SK-N-SH treated with all-trans-retinoic acid at 6 μM for 48 hours (cell line): ENCODE measurements around the gene PDIA4.

Source experiments
- ATAC-seq: fragments of 200-7000 bp; cut with Tn5 transposase; 3 replicates; pipeline ENCODE4 v1.9.1; 2020; ENCODE audit warnings: mild to moderate bottlenecking, moderate library complexity
- ARNTL ChIP-seq: fragments of 450-650 bp; formaldehyde crosslinking; IDR thresholded peaks from 2 replicates; pipeline ENCODE4 v1.5.0; 2020; ENCODE audit warnings: low read depth, mild to moderate bottlenecking, moderate library complexity, borderline replicate concordance
- BACH2 ChIP-seq: fragments of 250-450 bp; sonication (Bioruptor Pico); IDR thresholded peaks from 2 replicates; pipeline ENCODE4 v1.9.0; 2021; ENCODE audit warnings: mild to moderate bottlenecking, borderline replicate concordance
- CREB5 ChIP-seq: fragments of 250-450 bp; sonication (Bioruptor Pico); IDR thresholded peaks from 2 replicates; pipeline ENCODE4 v1.5.1; 2020; ENCODE audit warnings: low read depth, mild to moderate bottlenecking, moderate library complexity
- CSDC2 ChIP-seq: fragments of 250-450 bp; sonication (Bioruptor Pico); IDR thresholded peaks from 2 replicates; pipeline ENCODE4 v1.5.0; 2020; ENCODE audit warnings: mild to moderate bottlenecking, moderate library complexity
- CSRNP3 ChIP-seq: fragments of 250-450 bp; sonication (Bioruptor Pico); IDR thresholded peaks from 2 replicates; pipeline ENCODE4 v1.5.1; 2021; ENCODE audit warnings: mild to moderate bottlenecking, moderate library complexity
- ISL1 ChIP-seq: fragments of 250-450 bp; sonication (Bioruptor Pico); IDR thresholded peaks from 2 replicates; pipeline ENCODE4 v2.1.2; 2022; ENCODE audit warnings: mild to moderate bottlenecking, moderate library complexity
- OSR1 ChIP-seq: fragments of 250-450 bp; sonication (Bioruptor Pico); IDR thresholded peaks from 2 replicates; pipeline ENCODE4 v1.8.0; 2022; ENCODE audit warnings: moderate library complexity, mild to moderate bottlenecking, inconsistent platforms
- PATZ1 ChIP-seq: fragments of 250-450 bp; sonication (Bioruptor Pico); IDR thresholded peaks from 2 replicates; pipeline ENCODE4 v1.8.0; 2020; ENCODE audit warnings: mild to moderate bottlenecking, moderate library complexity, borderline replicate concordance
- PPARA ChIP-seq: fragments of 250-450 bp; sonication (Bioruptor Pico); IDR thresholded peaks from 2 replicates; pipeline ENCODE4 v1.5.0; 2020; ENCODE audit warnings: mild to moderate bottlenecking, borderline replicate concordance
- RARB ChIP-seq: fragments of 250-450 bp; sonication (Bioruptor Pico); IDR thresholded peaks from 2 replicates; pipeline ENCODE4 v1.8.0; 2021; ENCODE audit warnings: mild to moderate bottlenecking, moderate library complexity
- SNAI2 ChIP-seq: fragments of 250-450 bp; sonication (Bioruptor Pico); IDR thresholded peaks from 2 replicates; pipeline ENCODE4 v1.5.0; 2020; ENCODE audit warnings: mild to moderate bottlenecking, moderate library complexity
- TCF4 ChIP-seq: fragments of 250-450 bp; sonication (Bioruptor Pico); IDR thresholded peaks from 2 replicates; pipeline ENCODE4 v1.8.0; 2021; ENCODE audit warnings: mild to moderate bottlenecking, moderate library complexity, borderline replicate concordance
- TOX ChIP-seq: fragments of 250-450 bp; sonication (Bioruptor Pico); IDR thresholded peaks from 2 replicates; pipeline ENCODE4 v1.8.0; 2021; ENCODE audit warnings: mild to moderate bottlenecking, moderate library complexity, borderline replicate concordance
- TSHZ2 ChIP-seq: fragments of 250-450 bp; sonication (Bioruptor Pico); IDR thresholded peaks from 2 replicates; pipeline ENCODE4 v1.5.0; 2020; ENCODE audit warnings: mild to moderate bottlenecking, moderate library complexity
- ZC3H10 ChIP-seq: fragments of 250-450 bp; sonication (Bioruptor Pico); IDR thresholded peaks from 2 replicates; pipeline ENCODE4 v1.5.1; 2021; ENCODE audit warnings: mild to moderate bottlenecking, moderate library complexity
- ZFP3 ChIP-seq: fragments of 250-450 bp; sonication (Bioruptor Pico); IDR thresholded peaks from 2 replicates; pipeline ENCODE4 v1.5.0; 2020; ENCODE audit warnings: mild to moderate bottlenecking, moderate library complexity
- ZFP30 ChIP-seq: fragments of 450-650 bp; formaldehyde crosslinking; IDR thresholded peaks from 2 replicates; pipeline ENCODE4 v1.5.0; 2022; ENCODE audit warnings: mild to moderate bottlenecking, moderate library complexity
- ZNF565 ChIP-seq: fragments of 450-650 bp; formaldehyde crosslinking; conservative IDR thresholded peaks from 2 replicates; pipeline ENCODE4 v1.5.0; 2020; ENCODE audit warnings: low read depth, mild to moderate bottlenecking, moderate library complexity
- ZNF70 ChIP-seq: fragments of 450-650 bp; formaldehyde crosslinking; IDR thresholded peaks from 2 replicates; pipeline ENCODE4 v1.5.0; 2020; ENCODE audit warnings: mild to moderate bottlenecking, moderate library complexity
- TF ChIP-seq, protein P1 (sequence below): fragments of 250-450 bp; sonication (Bioruptor Pico); IDR thresholded peaks from 2 replicates; pipeline ENCODE4 v1.8.0; 2021; ENCODE audit warnings: low read depth, mild to moderate bottlenecking, moderate library complexity, borderline replicate concordance

The PDIA4 gene

DNA sequence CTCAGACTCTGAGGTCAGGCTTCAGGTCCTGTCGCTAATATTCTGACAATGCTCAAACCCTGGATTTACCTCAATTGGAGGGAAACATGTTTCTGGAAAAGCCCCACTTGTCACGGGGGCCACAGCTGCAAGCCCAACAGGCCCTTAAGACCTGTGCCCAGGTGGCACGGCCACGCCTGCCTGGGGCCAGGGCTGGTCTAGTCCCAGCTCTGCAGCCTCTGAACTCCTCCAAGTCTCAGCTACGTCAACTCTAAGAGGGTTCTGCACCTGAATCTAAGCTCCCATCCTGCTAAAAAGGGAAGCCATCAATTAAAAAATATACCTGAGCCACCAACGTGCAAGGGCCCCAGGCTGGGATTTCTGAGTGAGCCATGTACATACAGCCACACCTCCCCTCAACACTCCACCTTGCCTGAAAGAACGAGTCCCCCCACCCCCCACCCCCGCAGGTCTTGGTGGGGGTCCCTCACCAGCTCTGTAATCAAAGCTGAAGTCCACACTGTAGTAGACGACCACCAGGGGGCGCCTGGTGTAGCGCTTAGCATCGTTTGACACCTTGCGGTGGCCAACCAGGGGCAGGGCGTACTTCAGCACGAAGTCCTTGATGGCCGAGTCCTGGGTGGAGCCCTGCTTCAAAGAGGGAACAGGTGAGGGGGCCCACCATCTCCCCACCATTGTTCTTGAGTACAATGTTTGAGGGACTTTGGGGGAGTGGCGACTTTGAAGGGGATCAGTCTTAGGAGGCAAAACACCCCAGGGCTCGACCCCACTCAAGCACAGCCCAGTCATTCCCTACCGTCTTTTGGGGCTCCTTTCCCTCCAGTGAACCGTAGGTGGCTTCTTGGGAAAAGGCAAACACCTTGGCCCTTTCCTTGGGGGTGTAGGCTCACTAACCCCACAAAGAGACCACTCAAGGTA is 22.6 kb downstream of the PDIA4 start:
- peak; percentile 86 for ATAC-seq

GRCh38 chr7:149004405-149005370 is 23.6 kb downstream of the PDIA4 start:
- no peak for ATAC-seq
- no peak for TF ChIP-seq CSDC2
- TF ChIP-seq ISL1 (CRISPR knock-in tag) = no peak
- no peak for TF ChIP-seq CREB5 (CRISPR knock-in tag)
- no peak for TF ChIP-seq ZNF565 (CRISPR knock-in tag)
- TF ChIP-seq ZFP30 (CRISPR knock-in tag) = no peak
- TF ChIP-seq BACH2 (CRISPR knock-in tag) = no peak
- TF ChIP-seq TOX (CRISPR knock-in tag) = no peak
- TF ChIP-seq SNAI2 = no peak
- no peak for TF ChIP-seq ZC3H10 (CRISPR knock-in tag)
- no peak for TF ChIP-seq ZNF70 (CRISPR knock-in tag)
- TF ChIP-seq ARNTL (CRISPR knock-in tag) = no peak
- no peak for TF ChIP-seq PPARA

More for the DNA sequence above, 22.6 kb downstream of the PDIA4 start:
- TF ChIP-seq TOX (CRISPR knock-in tag) (no peak), PATZ1 (CRISPR knock-in tag) (0 out of 2 replicates have a peak, but pooled peaks have one; percentile 28)

DNA sequence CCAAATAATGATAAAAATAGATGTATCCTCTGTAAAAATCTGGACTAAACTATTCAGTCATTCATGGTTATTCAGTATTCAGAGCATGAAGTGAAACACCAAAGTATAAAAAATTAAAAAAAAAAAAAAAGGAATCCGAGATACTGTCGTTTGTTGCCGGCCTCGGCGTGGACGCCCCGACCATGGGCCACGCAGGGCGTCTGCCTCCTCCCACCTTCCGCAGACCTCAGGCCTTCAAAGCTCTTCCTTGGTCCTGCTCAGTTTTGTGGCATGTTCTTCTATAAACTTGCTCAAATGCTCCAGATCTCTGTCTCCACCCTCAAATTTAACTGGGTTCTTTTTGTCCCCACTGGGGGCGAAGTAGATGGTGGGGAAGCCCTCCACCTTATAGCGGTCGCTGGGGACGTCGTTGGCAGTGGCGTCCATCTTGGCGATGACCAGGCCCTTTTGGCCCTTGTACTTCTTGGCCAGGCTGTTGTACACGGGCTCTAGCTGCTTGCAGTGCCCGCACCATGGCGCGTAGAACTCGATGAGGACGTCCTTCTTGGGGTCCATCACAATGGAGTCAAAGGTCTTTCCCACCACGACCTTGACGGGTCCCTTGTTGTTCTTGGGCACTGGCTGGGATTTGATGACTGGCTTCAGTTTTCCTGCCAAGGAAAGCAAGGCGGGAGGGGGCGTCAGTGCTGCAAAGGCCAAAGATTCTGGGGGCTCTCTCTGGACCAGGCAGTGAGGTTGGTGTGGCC is 24.6 kb downstream of the PDIA4 start:
- TF ChIP-seq OSR1 (CRISPR knock-in tag) (no peak), TOX (CRISPR knock-in tag) (no peak), TCF4 (CRISPR knock-in tag) (no peak), ZFP3 (no peak), PPARA (no peak), BACH2 (CRISPR knock-in tag) (no peak), RARB (CRISPR knock-in tag) (no peak), CSRNP3 (CRISPR knock-in tag) (no peak), PATZ1 (CRISPR knock-in tag) (no peak), TSHZ2 (CRISPR knock-in tag) (no peak)
- TF ChIP-seq, protein P1, sequence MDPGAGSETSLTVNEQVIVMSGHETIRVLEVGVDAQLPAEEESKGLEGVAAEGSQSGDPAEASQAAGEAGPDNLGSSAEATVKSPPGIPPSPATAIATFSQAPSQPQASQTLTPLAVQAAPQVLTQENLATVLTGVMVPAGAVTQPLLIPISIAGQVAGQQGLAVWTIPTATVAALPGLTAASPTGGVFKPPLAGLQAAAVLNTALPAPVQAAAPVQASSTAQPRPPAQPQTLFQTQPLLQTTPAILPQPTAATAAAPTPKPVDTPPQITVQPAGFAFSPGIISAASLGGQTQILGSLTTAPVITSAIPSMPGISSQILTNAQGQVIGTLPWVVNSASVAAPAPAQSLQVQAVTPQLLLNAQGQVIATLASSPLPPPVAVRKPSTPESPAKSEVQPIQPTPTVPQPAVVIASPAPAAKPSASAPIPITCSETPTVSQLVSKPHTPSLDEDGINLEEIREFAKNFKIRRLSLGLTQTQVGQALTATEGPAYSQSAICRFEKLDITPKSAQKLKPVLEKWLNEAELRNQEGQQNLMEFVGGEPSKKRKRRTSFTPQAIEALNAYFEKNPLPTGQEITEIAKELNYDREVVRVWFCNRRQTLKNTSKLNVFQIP (CRISPR knock-in tag) = no peak
- ATAC-seq = no peak
